K562 (cell line): ENCODE measurements around the gene NXPH4. TPM values are rescaled to one million over a fixed set of nuclear protein-coding genes. Genes with fewer than 3 reads are reported as not detected.

ENCODE experiments used
- ATAC-seq: fragments of 200-7000 bp; cut with Tn5 transposase; 3 replicates; pipeline ENCODE4 v1.9.1; 2020; ENCODE audit warnings: moderate library complexity
- BruUV-seq: library from RNA; stranded (reverse); fragments of 400-500 nt; replicated peaks from 2 replicates; lab custom pipeline; 2021; lab: Mats Ljungman, UMichigan
- CTCF ChIA-PET: fragments of 300-600 bp; formaldehyde crosslinking; extraction: SDS; loops from one replicate; lab custom pipeline; 2021; ENCODE audit warnings: low intra/inter-chr PET ratio; lab: Yijun Ruan, JAX
- POLR2A ChIA-PET: fragments of 300-600, 350-650 bp; sonication (Branson Sonifier 250); formaldehyde crosslinking; extraction: SDS; loops from one replicate; lab custom pipeline; 2021; ENCODE audit warnings: antibody characterized with exemption, inconsistent platforms; lab: Yijun Ruan, JAX
- DNase-seq, 4 experiments: peaks; one replicate each; pipeline versions ENCODE4 v3.0.0 to v3.0.0-alpha.2; 2011 to 2018; ENCODE audit warnings: low spot score in 3 of 4, mixed read lengths in 3 of 4; ENCODE audit errors: extremely low read depth in 1 of 4
- FAIRE-seq: peaks from 2 replicates; lab custom pipeline; 2011; peaks lifted over from hg19 to GRCh38; lab: Jason Lieb, UNC
- H2AFZ ChIP-seq: 2 replicates; pipeline ENCODE4 v1.6.0; 2011; ENCODE audit warnings: low read depth, low read length, control low read depth, inconsistent platforms
- H3K27ac ChIP-seq: fragments of 200-600 bp; 3 replicates; pipeline ENCODE4 v1.8.0; 2011; ENCODE audit warnings: low read depth, mild to moderate bottlenecking, control low read depth, inconsistent platforms, low read length, moderate library complexity, mixed read lengths; ENCODE audit errors: extremely low read depth
- H3K27me3 ChIP-seq, 2 experiments: fragments of 300-600 bp in 1 of 2; 2 replicates in 1 of 2; 3 replicates in 1 of 2; pipeline versions ENCODE4 v1.6.0 to v1.8.0; 2011; ENCODE audit warnings: inconsistent platforms in 2 of 2, low read length in 2 of 2, mild to moderate bottlenecking in 1 of 2, mixed read lengths in 1 of 2, moderate library complexity in 1 of 2; ENCODE audit not compliant: control insufficient read depth in 2 of 2, insufficient read depth in 2 of 2
- H3K36me3 ChIP-seq: fragments of 300-600 bp; 3 replicates; pipeline ENCODE4 v1.8.0; 2011; ENCODE audit warnings: mild to moderate bottlenecking, low read length, inconsistent platforms; ENCODE audit not compliant: control insufficient read depth, insufficient read depth
- H3K4me1 ChIP-seq, 2 experiments: fragments of 200-600 bp in 1 of 2; replicated peaks in 1 of 2; 2 replicates in 1 of 2; 3 replicates in 1 of 2; pipeline versions ENCODE4 v1.5.1 to v1.8.0; 2011; ENCODE audit warnings: inconsistent platforms in 2 of 2, low read length in 2 of 2, mild to moderate bottlenecking in 1 of 2, mixed read lengths in 1 of 2, moderate library complexity in 1 of 2; ENCODE audit not compliant: control insufficient read depth in 2 of 2, insufficient read depth in 2 of 2
- H3K4me2 ChIP-seq: 2 replicates; pipeline ENCODE4 v1.6.1; 2011; ENCODE audit warnings: low read length, control low read depth, inconsistent platforms, mixed read lengths; ENCODE audit not compliant: insufficient read depth
- H3K4me3 ChIP-seq: fragments of 200-600 bp; sonication (generic), shearing (Covaris generic); 2 replicates; pipeline ENCODE4 v1.5.1; 2016; ENCODE audit warnings: control low read depth, inconsistent platforms
- H3K79me2 ChIP-seq: fragments of 200-600 bp; 3 replicates; pipeline ENCODE4 v1.8.0; 2011; ENCODE audit warnings: low read length, inconsistent platforms; ENCODE audit not compliant: control insufficient read depth, insufficient read depth
- H3K9ac ChIP-seq, 2 experiments: 2 replicates each; pipeline versions ENCODE4 v1.6.0 to v1.6.1; 2011; ENCODE audit warnings: low read depth in 2 of 2, low read length in 2 of 2, control low read depth in 1 of 2, inconsistent platforms in 1 of 2, mild to moderate bottlenecking in 1 of 2, mixed read lengths in 1 of 2; ENCODE audit not compliant: insufficient read depth in 1 of 2
- H3K9me1 ChIP-seq: one replicate; pipeline ENCODE4 v1.6.0; 2011; ENCODE audit warnings: inconsistent platforms, mild to moderate bottlenecking, low read length, moderate library complexity; ENCODE audit not compliant: control insufficient read depth, insufficient read depth
- H3K9me3 ChIP-seq: replicated peaks from 2 replicates; pipeline ENCODE4 v1.5.1; 2011; ENCODE audit warnings: low read depth, low read length, inconsistent platforms; ENCODE audit not compliant: control insufficient read depth, insufficient read depth
- H4K20me1 ChIP-seq: replicated peaks from 2 replicates; pipeline ENCODE4 v1.6.1; 2011; ENCODE audit warnings: low read length, inconsistent platforms, mixed read lengths; ENCODE audit not compliant: control insufficient read depth, insufficient read depth
- EGR1 ChIP-seq: fragments of 450-650 bp; conservative IDR thresholded peaks from 2 replicates; pipeline ENCODE4 v1.6.1; 2017; ENCODE audit warnings: mild to moderate bottlenecking
- POLR2G ChIP-seq: fragments of 200-400 bp; formaldehyde crosslinking; IDR thresholded peaks from 2 replicates; pipeline ENCODE4 v1.6.1; 2017; ENCODE audit warnings: low read depth, mild to moderate bottlenecking, antibody characterized with exemption, low read length, moderate library complexity
- PRDM10 ChIP-seq: fragments of 450-650 bp; IDR thresholded peaks from 2 replicates; pipeline ENCODE4 v1.6.1; 2018; ENCODE audit not compliant: partially characterized antibody
- SMARCA5 ChIP-seq: fragments of 450-650 bp; IDR thresholded peaks from 2 replicates; pipeline ENCODE4 v1.6.1; 2016
- YY1 ChIP-seq, 3 experiments: IDR thresholded peaks; 2 replicates each; pipeline ENCODE4 v1.6.1; 2011; ENCODE audit warnings: low read length in 2 of 3, mild to moderate bottlenecking in 2 of 3, moderate library complexity in 2 of 3, borderline replicate concordance in 1 of 3, control low read depth in 1 of 3, low read depth in 1 of 3; ENCODE audit not compliant: insufficient read depth in 3 of 3, insufficient replicate concordance in 2 of 3, control insufficient read depth in 1 of 3, insufficient read length in 1 of 3; ENCODE audit errors: extremely low read depth in 1 of 3
- ZNF124 ChIP-seq: sonication (generic); formaldehyde crosslinking; IDR thresholded peaks from 2 replicates; pipeline ENCODE4 v1.8.1; 2022; ENCODE audit warnings: missing genetic modification reagents
- ZNF3 ChIP-seq: fragments of 250-450 bp; sonication (Bioruptor Pico); IDR thresholded peaks from 2 replicates; pipeline ENCODE4 v1.5.0; 2021; ENCODE audit warnings: mild to moderate bottlenecking, moderate library complexity
- ZNF511 ChIP-seq: sonication (generic); formaldehyde crosslinking; IDR thresholded peaks from 2 replicates; pipeline ENCODE4 v1.8.0; 2022; ENCODE audit warnings: mild to moderate bottlenecking, missing genetic modification reagents
- WGBS: fragments of 100-300 bp; shearing (Covaris generic); methylation state at CpG from one replicate; pipeline ENCODE4 v1.1.6; 2016; ENCODE audit warnings: low coverage, mixed read lengths; ENCODE audit not compliant: insufficient coverage; ENCODE audit errors: missing lambda C conversion rate; 5-methylcytosine and 5-hydroxymethylcytosine counted together
- in situ Hi-C: fragments of 300-500 bp; cut with MboI; formaldehyde crosslinking; loops from 4 replicates; pipeline ENCODE4 v1.15.0; 2018; ENCODE audit warnings: inconsistent platforms, mixed read lengths
- intact Hi-C: fragments of 100-400 bp; cut with micrococcal nuclease; formaldehyde crosslinking; loops from 2 replicates; pipeline ENCODE4 v1.14.2; 2022
- polyA plus RNA-seq, 8 experiments: library from polyadenylated mRNA; depleted of rRNA in 4 of 8; stranded (reverse) in 5 of 8; unstranded in 3 of 8; fragments of >200 nt; fragmentation: Nextera tagmentation in 2 of 8; fragmentation: Illumina TruSeq in 1 of 8; extraction: Ambion mirVana in 2 of 8; extraction: Trizol in 1 of 8; gene quantifications; 2 replicates each; pipeline versions ENCODE4 v1.2.1 to v1.2.3, GENCODE V29; 2011 to 2014; ENCODE audit warnings: inconsistent platforms in 1 of 8, missing spikeins in 1 of 8
- total RNA-seq, 7 experiments: library from RNA; depleted of rRNA in 6 of 7; stranded (reverse); fragments of >200 nt in 6 of 7; fragmentation: Illumina TruSeq in 2 of 7; extraction: Trizol in 2 of 7; gene quantifications; 2 replicates each; pipeline versions ENCODE4 v1.2.1 to v1.2.3, GENCODE V29; 2011 to 2021; ENCODE audit warnings: low replicate concordance in 1 of 7
- TF ChIP-seq, protein P1 (sequence below): IDR thresholded peaks from 2 replicates; pipeline ENCODE4 v1.6.1; 2016; ENCODE audit warnings: missing genetic modification characterization, missing compliant biosample characterization
- TF ChIP-seq, protein P2 (sequence below): sonication (generic); formaldehyde crosslinking; IDR thresholded peaks from 2 replicates; pipeline ENCODE4 v1.8.0; 2022; ENCODE audit warnings: missing genetic modification reagents, mild to moderate bottlenecking, moderate library complexity, borderline replicate concordance
- TF ChIP-seq, protein P3 (sequence below): sonication (generic); formaldehyde crosslinking; IDR thresholded peaks from 2 replicates; pipeline ENCODE4 v1.8.1; 2023; ENCODE audit warnings: mild to moderate bottlenecking, missing genetic modification reagents, moderate library complexity

The NXPH4 gene
- total and polyA plus RNA-seq, 9 of the 15 experiments (the other 6 are each of a cell fraction or from before 2014, with no cell fraction given): 0.49 to 2.7 (median 1.1) TPM; not detected in 4

GRCh38 chr12:57226588-57227314, 10.2 kb downstream of the NXPH4 start:
- no peak for FAIRE-seq
- Histone ChIP-seq H3K36me3 (peaks cover 13% of the 10 kb centered on the region; the same call in 2 of the 3 replicates), H3K79me2 (peaks cover 26% of the 10 kb centered on the region), H3K27ac (peak overlapping the region; percentile 39; the same call in 2 of the 3 replicates), H2AFZ (peak overlapping the region; percentile 81), H3K27me3 (peaks cover 0 to 3% of the 10 kb centered on the region in 2 experiments; a peak in 2 of 5 replicates), H4K20me1 (peaks cover 12% of the 10 kb centered on the region), H3K4me3 (peak overlapping the region; percentile 17; the same call in 1 of the 2 replicates), H3K9ac (peak overlapping the region; percentile 59 to 87), H3K4me2 (peak overlapping the region; percentile 69), H3K4me1 (peaks cover 42 to 57% of the 10 kb centered on the region in 2 experiments), H3K9me1 (peaks cover 7% of the 10 kb centered on the region), H3K9me3 (no peaks in the 10 kb centered on the region)
- 31% methylated on average over 16 of the region's 35 CpGs for WGBS
- intact Hi-C loops (no loop called here), in situ Hi-C loops (no loop called here)
- DNase-seq: peak; percentile 52 to 57 (median 54)
- no TSS peak for BruUV-seq
- ChIA-PET POLR2A (interaction anchor here (0.6 to 1.5 kb wide), 7 partner anchors 7 to 271 kb away, joined by 3 to 8 read pairs (median 3); a partner anchor contains a TSS), CTCF (no interaction called here)
- no peak for ATAC-seq
- TF ChIP-seq ZNF124 (CRISPR knock-in tag) (no peak), SMARCA5 (no peak), PRDM10 (no peak), ZNF3 (CRISPR knock-in tag) (no peak), POLR2G (0 out of 2 replicates have a peak, but pooled peaks have one; percentile 16), EGR1 (peak; percentile 71), YY1 (IDR thresholded peaks at IDR 0.05; ENCODE audit: borderline replicate concordance in 1 of 3, control insufficient read depth in 1 of 3, extremely low read depth in 1 of 3, insufficient read depth in 3 of 3, insufficient read length in 1 of 3, insufficient replicate concordance in 2 of 3, low read depth in 1 of 3, low read length in 2 of 3) (no peak), ZNF511 (CRISPR knock-in tag) (0 out of 2 replicates have a peak, but pooled peaks have one; percentile 27)
- TF ChIP-seq, protein P1, sequence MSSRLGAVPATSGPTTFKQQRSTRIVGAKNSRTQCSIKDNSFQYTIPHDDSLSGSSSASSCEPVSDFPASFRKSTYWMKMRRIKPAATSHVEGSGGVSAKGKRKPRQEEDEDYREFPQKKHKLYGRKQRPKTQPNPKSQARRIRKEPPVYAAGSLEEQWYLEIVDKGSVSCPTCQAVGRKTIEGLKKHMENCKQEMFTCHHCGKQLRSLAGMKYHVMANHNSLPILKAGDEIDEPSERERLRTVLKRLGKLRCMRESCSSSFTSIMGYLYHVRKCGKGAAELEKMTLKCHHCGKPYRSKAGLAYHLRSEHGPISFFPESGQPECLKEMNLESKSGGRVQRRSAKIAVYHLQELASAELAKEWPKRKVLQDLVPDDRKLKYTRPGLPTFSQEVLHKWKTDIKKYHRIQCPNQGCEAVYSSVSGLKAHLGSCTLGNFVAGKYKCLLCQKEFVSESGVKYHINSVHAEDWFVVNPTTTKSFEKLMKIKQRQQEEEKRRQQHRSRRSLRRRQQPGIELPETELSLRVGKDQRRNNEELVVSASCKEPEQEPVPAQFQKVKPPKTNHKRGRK (tag): no peak
- TF ChIP-seq, protein P2, sequence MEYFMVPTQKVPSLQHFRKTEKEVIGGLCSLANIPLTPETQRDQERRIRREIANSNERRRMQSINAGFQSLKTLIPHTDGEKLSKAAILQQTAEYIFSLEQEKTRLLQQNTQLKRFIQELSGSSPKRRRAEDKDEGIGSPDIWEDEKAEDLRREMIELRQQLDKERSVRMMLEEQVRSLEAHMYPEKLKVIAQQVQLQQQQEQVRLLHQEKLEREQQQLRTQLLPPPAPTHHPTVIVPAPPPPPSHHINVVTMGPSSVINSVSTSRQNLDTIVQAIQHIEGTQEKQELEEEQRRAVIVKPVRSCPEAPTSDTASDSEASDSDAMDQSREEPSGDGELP: peak; percentile 27; the same call in 1 of the 2 replicates
- TF ChIP-seq, protein P3, sequence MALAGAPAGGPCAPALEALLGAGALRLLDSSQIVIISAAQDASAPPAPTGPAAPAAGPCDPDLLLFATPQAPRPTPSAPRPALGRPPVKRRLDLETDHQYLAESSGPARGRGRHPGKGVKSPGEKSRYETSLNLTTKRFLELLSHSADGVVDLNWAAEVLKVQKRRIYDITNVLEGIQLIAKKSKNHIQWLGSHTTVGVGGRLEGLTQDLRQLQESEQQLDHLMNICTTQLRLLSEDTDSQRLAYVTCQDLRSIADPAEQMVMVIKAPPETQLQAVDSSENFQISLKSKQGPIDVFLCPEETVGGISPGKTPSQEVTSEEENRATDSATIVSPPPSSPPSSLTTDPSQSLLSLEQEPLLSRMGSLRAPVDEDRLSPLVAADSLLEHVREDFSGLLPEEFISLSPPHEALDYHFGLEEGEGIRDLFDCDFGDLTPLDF (CRISPR knock-in tag): no peak
